ENCODE data around the gene IFI35.

Gene IFI35

DNA sequence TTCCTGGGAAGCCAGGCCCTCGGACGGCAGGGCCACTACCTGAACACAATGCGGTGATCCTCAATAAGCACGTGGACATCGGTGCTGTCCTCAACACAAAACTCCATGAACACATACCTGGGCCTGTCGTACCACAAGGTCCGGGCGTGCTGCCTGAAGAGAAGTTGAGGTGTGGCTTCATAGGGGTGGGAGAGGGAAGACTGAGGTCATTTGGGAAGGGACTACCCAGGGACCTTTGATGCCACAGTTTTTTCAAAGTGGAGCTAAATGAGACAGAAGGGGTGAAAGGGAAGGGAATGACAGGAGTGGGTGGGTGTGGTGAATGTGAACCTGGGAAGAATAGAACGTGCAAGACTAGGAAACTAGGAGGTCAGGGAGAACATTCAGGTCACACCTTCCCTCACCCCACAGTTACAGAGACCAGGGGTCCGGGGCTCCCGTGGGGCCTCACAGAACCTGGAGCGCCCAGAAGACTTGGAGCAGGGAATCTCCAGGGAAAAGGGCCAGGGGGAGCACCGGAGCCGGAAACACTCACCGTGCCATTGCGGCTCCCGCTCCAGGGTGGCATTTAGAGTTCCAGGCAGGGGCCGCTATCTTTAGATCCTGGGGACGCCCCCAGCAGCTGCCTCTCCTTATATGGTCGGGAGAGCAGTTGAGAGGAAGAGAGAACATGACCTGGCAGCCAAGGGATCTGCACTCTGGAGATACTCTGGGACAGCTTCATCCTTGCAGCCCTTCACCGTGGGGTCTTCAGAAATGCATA is 26.9 kb upstream of the IFI35 start, which contains the start of gene PTGES3L (continued):
- TF ChIP-seq ZIC2 (tag by site-specific recombination; IDR thresholded peaks at IDR 0.05) (peak; percentile 80), ZNF423 (tag by site-specific recombination; IDR thresholded peaks at IDR 0.05) (0 out of 2 replicates have a peak, but pooled peaks have one; percentile 46), ZNF624 (tag by site-specific recombination; IDR thresholded peaks at IDR 0.05) (no peak), ZNF394 (tag by site-specific recombination; IDR thresholded peaks at IDR 0.05; ENCODE audit: borderline replicate concordance) (no peak; the same call in 1 of the 2 replicates), ZNF791 (tag by site-specific recombination; IDR thresholded peaks at IDR 0.05) (no peak), IKZF3 (tag by site-specific recombination; IDR thresholded peaks at IDR 0.05) (peak; percentile 51), GLIS2 (tag by site-specific recombination; IDR thresholded peaks at IDR 0.05) (peak; percentile 92), PRDM1 (tag by site-specific recombination; IDR thresholded peaks at IDR 0.05) (peak; percentile 72)
- TF ChIP-seq, protein P1, sequence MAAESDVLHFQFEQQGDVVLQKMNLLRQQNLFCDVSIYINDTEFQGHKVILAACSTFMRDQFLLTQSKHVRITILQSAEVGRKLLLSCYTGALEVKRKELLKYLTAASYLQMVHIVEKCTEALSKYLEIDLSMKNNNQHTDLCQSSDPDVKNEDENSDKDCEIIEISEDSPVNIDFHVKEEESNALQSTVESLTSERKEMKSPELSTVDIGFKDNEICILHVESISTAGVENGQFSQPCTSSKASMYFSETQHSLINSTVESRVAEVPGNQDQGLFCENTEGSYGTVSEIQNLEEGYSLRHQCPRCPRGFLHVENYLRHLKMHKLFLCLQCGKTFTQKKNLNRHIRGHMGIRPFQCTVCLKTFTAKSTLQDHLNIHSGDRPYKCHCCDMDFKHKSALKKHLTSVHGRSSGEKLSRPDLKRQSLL (tag by site-specific recombination; IDR thresholded peaks at IDR 0.05): peak; percentile 60; the same call in 1 of the 2 replicates
- TF ChIP-seq, protein P2, sequence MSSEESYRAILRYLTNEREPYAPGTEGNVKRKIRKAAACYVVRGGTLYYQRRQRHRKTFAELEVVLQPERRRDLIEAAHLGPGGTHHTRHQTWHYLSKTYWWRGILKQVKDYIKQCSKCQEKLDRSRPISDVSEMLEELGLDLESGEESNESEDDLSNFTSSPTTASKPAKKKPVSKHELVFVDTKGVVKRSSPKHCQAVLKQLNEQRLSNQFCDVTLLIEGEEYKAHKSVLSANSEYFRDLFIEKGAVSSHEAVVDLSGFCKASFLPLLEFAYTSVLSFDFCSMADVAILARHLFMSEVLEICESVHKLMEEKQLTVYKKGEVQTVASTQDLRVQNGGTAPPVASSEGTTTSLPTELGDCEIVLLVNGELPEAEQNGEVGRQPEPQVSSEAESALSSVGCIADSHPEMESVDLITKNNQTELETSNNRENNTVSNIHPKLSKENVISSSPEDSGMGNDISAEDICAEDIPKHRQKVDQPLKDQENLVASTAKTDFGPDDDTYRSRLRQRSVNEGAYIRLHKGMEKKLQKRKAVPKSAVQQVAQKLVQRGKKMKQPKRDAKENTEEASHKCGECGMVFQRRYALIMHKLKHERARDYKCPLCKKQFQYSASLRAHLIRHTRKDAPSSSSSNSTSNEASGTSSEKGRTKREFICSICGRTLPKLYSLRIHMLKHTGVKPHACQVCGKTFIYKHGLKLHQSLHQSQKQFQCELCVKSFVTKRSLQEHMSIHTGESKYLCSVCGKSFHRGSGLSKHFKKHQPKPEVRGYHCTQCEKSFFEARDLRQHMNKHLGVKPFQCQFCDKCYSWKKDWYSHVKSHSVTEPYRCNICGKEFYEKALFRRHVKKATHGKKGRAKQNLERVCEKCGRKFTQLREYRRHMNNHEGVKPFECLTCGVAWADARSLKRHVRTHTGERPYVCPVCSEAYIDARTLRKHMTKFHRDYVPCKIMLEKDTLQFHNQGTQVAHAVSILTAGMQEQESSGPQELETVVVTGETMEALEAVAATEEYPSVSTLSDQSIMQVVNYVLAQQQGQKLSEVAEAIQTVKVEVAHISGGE (tag by site-specific recombination; conservative IDR thresholded peaks at IDR 0.05; ENCODE audit: low read depth): peak; percentile 88

DNA sequence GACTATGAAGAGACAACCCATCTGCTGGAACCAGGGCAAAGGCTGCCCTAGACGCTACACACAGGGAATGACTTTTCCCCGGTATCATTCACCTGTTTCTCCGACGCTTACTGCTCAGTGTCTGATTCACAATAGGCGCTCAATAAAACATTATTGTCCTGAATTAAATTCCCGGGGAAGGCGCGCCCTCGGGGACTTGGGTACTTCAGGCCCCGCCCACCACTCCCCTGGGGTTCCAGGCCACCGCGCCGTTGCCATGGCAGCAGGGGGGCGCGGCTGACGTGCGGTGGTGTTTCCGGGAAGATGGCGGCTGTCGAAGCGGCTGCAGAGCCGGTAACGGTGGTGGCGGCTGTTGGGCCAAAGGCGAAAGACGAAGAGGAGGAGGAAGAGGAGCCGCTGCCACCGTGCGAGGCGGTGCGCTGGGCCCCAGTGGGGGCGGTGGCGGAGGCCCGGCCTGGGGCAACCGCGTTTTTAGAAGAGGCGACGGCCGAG is 26.3 kb upstream of the IFI35 start, which contains the start of gene RUNDC1:
Gene RUNDC1, plus strand, starts transcription at position 292 of the 492 bp plus-strand sequence. Its CDS starts 12 bp downstream, at position 304.
- Histone ChIP-seq H3K27ac (ENCODE audit: extremely low read depth, low read depth, low read length) (peak within 1 kb of the TSS; percentile 78), H3K4me3 (ENCODE audit: low read depth, low read length) (peak within 1 kb of the TSS; percentile 85), H3K4me1 (ENCODE audit: control insufficient read depth, insufficient read depth, low read length) (peaks cover 10% of the 10 kb centered on the region), H3K36me3 (ENCODE audit: control insufficient read depth in 2 of 2, insufficient read depth in 1 of 2, low read length in 2 of 2) (peaks cover 6 to 10% of the 10 kb centered on the region in 2 experiments; a peak in 2 of 3 replicates), H3K9me3 (ENCODE audit: control insufficient read depth, insufficient read depth, low read depth, low read length) (no peaks in the 10 kb centered on the region)
- ChIA-PET POLR2A (interaction anchor here (2.2 to 4.2 kb wide), 2 partner anchors 15 to 18 kb away, joined by 7 to 26 read pairs; partner anchors contain the start of gene RPL27), CTCF (interaction anchor here (0.6 to 1.4 kb wide), 4 partner anchors 15 to 20 kb away, joined by 3 to 6 read pairs (median 3); partner anchors contain the start of gene RPL27)
- peak; percentile 73 for TF ChIP-seq GLIS2 (tag by site-specific recombination; IDR thresholded peaks at IDR 0.05)
- TF ChIP-seq ZNF660 (tag by site-specific recombination; IDR thresholded peaks at IDR 0.05): 0 out of 2 replicates have a peak, but pooled peaks have one; percentile 69
- no peak for TF ChIP-seq ZNF2 (tag by site-specific recombination; IDR thresholded peaks at IDR 0.05)
- TF ChIP-seq ZNF391 (tag by site-specific recombination; IDR thresholded peaks at IDR 0.05; ENCODE audit: borderline replicate concordance, low read depth): no peak
- no peak for TF ChIP-seq ZNF114 (tag by site-specific recombination; IDR thresholded peaks at IDR 0.05)
- no peak for TF ChIP-seq ZNF175 (tag by site-specific recombination; IDR thresholded peaks at IDR 0.05)
- TF ChIP-seq BCL11A (tag by site-specific recombination; IDR thresholded peaks at IDR 0.05; ENCODE audit: low read depth): no peak
- TF ChIP-seq, protein P3, sequence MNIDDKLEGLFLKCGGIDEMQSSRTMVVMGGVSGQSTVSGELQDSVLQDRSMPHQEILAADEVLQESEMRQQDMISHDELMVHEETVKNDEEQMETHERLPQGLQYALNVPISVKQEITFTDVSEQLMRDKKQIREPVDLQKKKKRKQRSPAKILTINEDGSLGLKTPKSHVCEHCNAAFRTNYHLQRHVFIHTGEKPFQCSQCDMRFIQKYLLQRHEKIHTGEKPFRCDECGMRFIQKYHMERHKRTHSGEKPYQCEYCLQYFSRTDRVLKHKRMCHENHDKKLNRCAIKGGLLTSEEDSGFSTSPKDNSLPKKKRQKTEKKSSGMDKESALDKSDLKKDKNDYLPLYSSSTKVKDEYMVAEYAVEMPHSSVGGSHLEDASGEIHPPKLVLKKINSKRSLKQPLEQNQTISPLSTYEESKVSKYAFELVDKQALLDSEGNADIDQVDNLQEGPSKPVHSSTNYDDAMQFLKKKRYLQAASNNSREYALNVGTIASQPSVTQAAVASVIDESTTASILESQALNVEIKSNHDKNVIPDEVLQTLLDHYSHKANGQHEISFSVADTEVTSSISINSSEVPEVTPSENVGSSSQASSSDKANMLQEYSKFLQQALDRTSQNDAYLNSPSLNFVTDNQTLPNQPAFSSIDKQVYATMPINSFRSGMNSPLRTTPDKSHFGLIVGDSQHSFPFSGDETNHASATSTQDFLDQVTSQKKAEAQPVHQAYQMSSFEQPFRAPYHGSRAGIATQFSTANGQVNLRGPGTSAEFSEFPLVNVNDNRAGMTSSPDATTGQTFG (tag by site-specific recombination; IDR thresholded peaks at IDR 0.05; ENCODE audit: borderline replicate concordance): no peak
- peak; percentile 93; the same call in 1 of the 2 replicates for TF ChIP-seq ZNF664 (tag by site-specific recombination; IDR thresholded peaks at IDR 0.05)
- TF ChIP-seq, protein P4, sequence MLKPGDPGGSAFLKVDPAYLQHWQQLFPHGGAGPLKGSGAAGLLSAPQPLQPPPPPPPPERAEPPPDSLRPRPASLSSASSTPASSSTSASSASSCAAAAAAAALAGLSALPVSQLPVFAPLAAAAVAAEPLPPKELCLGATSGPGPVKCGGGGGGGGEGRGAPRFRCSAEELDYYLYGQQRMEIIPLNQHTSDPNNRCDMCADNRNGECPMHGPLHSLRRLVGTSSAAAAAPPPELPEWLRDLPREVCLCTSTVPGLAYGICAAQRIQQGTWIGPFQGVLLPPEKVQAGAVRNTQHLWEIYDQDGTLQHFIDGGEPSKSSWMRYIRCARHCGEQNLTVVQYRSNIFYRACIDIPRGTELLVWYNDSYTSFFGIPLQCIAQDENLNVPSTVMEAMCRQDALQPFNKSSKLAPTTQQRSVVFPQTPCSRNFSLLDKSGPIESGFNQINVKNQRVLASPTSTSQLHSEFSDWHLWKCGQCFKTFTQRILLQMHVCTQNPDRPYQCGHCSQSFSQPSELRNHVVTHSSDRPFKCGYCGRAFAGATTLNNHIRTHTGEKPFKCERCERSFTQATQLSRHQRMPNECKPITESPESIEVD (tag by site-specific recombination; IDR thresholded peaks at IDR 0.05): no peak
- TF ChIP-seq, protein P5, sequence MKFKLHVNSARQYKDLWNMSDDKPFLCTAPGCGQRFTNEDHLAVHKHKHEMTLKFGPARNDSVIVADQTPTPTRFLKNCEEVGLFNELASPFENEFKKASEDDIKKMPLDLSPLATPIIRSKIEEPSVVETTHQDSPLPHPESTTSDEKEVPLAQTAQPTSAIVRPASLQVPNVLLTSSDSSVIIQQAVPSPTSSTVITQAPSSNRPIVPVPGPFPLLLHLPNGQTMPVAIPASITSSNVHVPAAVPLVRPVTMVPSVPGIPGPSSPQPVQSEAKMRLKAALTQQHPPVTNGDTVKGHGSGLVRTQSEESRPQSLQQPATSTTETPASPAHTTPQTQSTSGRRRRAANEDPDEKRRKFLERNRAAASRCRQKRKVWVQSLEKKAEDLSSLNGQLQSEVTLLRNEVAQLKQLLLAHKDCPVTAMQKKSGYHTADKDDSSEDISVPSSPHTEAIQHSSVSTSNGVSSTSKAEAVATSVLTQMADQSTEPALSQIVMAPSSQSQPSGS (tag by site-specific recombination; IDR thresholded peaks at IDR 0.05; ENCODE audit: low read depth): no peak
- TF ChIP-seq ZNF549 (tag by site-specific recombination; IDR thresholded peaks at IDR 0.05): no peak
- no peak for TF ChIP-seq ZSCAN16 (tag by site-specific recombination; IDR thresholded peaks at IDR 0.05)
- no peak for TF ChIP-seq IKZF3 (tag by site-specific recombination; IDR thresholded peaks at IDR 0.05)
- TF ChIP-seq YY1 (tag by site-specific recombination; IDR thresholded peaks at IDR 0.05): peak; percentile 89
- no peak for TF ChIP-seq ZNF776 (tag by site-specific recombination; IDR thresholded peaks at IDR 0.05; ENCODE audit: borderline replicate concordance)

Measured in HEK293 (cell line).